ENCODE data around the gene DNAH14. TPM values are rescaled to one million over a fixed set of nuclear protein-coding genes. Genes with fewer than 3 reads are reported as not detected.

The DNAH14 gene
- total and polyA plus RNA-seq, 2 donors (not counting 1 experiment from before 2014, with no cell fraction given): not detected

DNA sequence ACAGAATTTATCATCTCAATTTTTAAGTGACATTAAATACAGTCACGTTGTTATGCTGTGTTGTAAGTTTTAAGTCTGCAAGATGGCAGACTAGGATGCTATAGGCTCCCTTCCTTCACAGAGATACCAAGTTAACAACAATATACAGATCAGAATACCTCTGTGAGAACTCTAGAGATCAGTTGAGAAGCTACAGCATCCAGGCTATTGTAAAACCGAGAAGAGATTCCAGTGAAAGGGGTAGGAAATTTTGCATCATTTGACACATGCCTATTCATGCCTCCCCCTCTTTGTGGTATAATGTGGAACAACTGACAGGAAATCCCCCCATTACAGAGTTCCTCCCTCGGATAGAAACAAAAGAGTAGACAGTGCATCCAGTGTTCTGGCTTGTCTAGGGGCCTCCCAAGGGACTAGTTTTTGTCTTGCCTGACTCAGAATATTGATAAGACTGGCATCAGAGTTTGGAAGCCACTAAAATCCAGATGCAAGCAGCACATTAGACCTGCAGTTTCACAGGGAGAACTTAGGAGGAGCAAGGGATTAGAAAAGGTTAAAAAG, 417.7 kb downstream of the DNAH14 start:
- Histone ChIP-seq H4K20me1 (ENCODE audit: control insufficient read depth, insufficient read depth, low read length, poor library complexity, severe bottlenecking) (no peaks in the 10 kb centered on the region), H3K27ac (ENCODE audit: low read length in 2 of 2) (no peak overlapping the region), H3K4me2 (replicated peaks; ENCODE audit: low read depth, low read length, poor library complexity, severe bottlenecking) (no peak overlapping the region), H3K4me3 (ENCODE audit: control extremely low read depth in 1 of 5, extremely low read depth in 1 of 5, insufficient read depth in 1 of 5, low read depth in 2 of 5, low read length in 4 of 5) (no peak overlapping the region), H3K79me2 (ENCODE audit: control insufficient read depth, insufficient read depth, low read length) (no peaks in the 10 kb centered on the region), H3K9ac (ENCODE audit: low read length) (no peak overlapping the region), H2AFZ (ENCODE audit: insufficient read depth, low read depth, low read length, poor library complexity, severe bottlenecking) (no peak overlapping the region), H3K4me1 (ENCODE audit: control insufficient read depth in 2 of 2, insufficient read depth in 2 of 2, low read length in 2 of 2) (no peaks in the 10 kb centered on the region), H3K36me3 (replicated peaks in 1 of 2; ENCODE audit: control extremely low read depth in 1 of 2, control insufficient read depth in 1 of 2, extremely low read depth in 1 of 2, insufficient read depth in 2 of 2, low read length in 1 of 2) (no peaks in the 10 kb centered on the region), H3K27me3 (replicated peaks in 1 of 4; ENCODE audit: control extremely low read depth in 1 of 4, control insufficient read depth in 3 of 4, insufficient read depth in 4 of 4, low read length in 3 of 4) (no peaks in the 10 kb centered on the region), H3K9me3 (ENCODE audit: control extremely low read depth in 1 of 3, control insufficient read depth in 2 of 3, insufficient read depth in 1 of 3, low read length in 2 of 3) (peaks cover 0 to 1% (median 0%) of the 10 kb centered on the region in 3 donors)
- no peaks in the 10 kb centered on the region for H3K4me1 Mint-ChIP-seq
- H3K27me3 Mint-ChIP-seq: peaks cover 34% of the 10 kb centered on the region
- WGBS (ENCODE audit: insufficient coverage): no CpG with 5 or more reads among the region's 3 CpGs
- ATAC-seq (ENCODE audit: low read depth) (no peak), DNase-seq (no peak)
- intact Hi-C loops (cut with micrococcal nuclease): loop anchor here (10.0 kb wide), 1 partner anchor 832 kb away; no protein-coding TSS in a partner anchor
- no peak overlapping the region for H3K27ac Mint-ChIP-seq
- ChIA-PET POLR2A (no interaction called here), CTCF (interaction anchor here (1.2 kb wide), 1 partner anchor 28 kb away, joined by 3 read pairs; no protein-coding TSS in a partner anchor)
- no peaks in the 10 kb centered on the region for H3K9me3 Mint-ChIP-seq (ENCODE audit: insufficient read depth)
- H3K4me3 Mint-ChIP-seq: no peak overlapping the region
- TF ChIP-seq EZH2 (IDR thresholded peaks at IDR 0.05; ENCODE audit: borderline replicate concordance, insufficient read depth, low read depth, low read length, poor library complexity, severe bottlenecking): no peak
- TF ChIP-seq, protein P1, sequence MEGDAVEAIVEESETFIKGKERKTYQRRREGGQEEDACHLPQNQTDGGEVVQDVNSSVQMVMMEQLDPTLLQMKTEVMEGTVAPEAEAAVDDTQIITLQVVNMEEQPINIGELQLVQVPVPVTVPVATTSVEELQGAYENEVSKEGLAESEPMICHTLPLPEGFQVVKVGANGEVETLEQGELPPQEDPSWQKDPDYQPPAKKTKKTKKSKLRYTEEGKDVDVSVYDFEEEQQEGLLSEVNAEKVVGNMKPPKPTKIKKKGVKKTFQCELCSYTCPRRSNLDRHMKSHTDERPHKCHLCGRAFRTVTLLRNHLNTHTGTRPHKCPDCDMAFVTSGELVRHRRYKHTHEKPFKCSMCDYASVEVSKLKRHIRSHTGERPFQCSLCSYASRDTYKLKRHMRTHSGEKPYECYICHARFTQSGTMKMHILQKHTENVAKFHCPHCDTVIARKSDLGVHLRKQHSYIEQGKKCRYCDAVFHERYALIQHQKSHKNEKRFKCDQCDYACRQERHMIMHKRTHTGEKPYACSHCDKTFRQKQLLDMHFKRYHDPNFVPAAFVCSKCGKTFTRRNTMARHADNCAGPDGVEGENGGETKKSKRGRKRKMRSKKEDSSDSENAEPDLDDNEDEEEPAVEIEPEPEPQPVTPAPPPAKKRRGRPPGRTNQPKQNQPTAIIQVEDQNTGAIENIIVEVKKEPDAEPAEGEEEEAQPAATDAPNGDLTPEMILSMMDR (IDR thresholded peaks at IDR 0.05): no peak

DNA sequence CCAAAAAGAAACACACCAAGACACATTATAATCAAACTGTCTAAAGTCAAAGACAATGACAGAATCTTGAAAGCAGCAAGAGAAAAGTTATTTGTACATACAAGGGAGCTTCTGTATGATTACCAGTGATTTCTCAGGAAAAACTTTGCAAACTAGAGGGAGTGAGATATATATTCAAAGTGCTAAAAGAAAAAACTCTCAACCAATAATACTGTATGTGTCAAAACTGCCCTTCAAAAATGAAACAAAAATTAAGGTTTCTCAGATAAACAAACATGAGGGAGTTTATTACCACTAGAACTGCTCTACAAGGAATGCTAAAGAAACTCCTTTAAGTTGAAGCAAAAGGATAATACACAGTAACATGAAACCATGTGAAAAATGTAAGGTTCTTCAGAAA, 418.9 kb downstream of the DNAH14 start:
- H3K4me3 Mint-ChIP-seq: no peak overlapping the region
- DNase-seq (no peak), ATAC-seq (ENCODE audit: low read depth) (no peak)
- Histone ChIP-seq H3K27me3 (replicated peaks in 1 of 4; ENCODE audit: control extremely low read depth in 1 of 4, control insufficient read depth in 3 of 4, insufficient read depth in 4 of 4, low read length in 3 of 4) (no peaks in the 10 kb centered on the region), H3K9ac (ENCODE audit: low read length) (no peak overlapping the region), H3K4me3 (ENCODE audit: control extremely low read depth in 1 of 5, extremely low read depth in 1 of 5, insufficient read depth in 1 of 5, low read depth in 2 of 5, low read length in 4 of 5) (no peak overlapping the region), H2AFZ (ENCODE audit: insufficient read depth, low read depth, low read length, poor library complexity, severe bottlenecking) (no peak overlapping the region), H3K4me1 (ENCODE audit: control insufficient read depth in 2 of 2, insufficient read depth in 2 of 2, low read length in 2 of 2) (no peaks in the 10 kb centered on the region), H4K20me1 (ENCODE audit: control insufficient read depth, insufficient read depth, low read length, poor library complexity, severe bottlenecking) (no peaks in the 10 kb centered on the region), H3K79me2 (ENCODE audit: control insufficient read depth, insufficient read depth, low read length) (no peaks in the 10 kb centered on the region), H3K4me2 (replicated peaks; ENCODE audit: low read depth, low read length, poor library complexity, severe bottlenecking) (no peak overlapping the region), H3K36me3 (replicated peaks in 1 of 2; ENCODE audit: control extremely low read depth in 1 of 2, control insufficient read depth in 1 of 2, extremely low read depth in 1 of 2, insufficient read depth in 2 of 2, low read length in 1 of 2) (no peaks in the 10 kb centered on the region), H3K27ac (ENCODE audit: low read length in 2 of 2) (no peak overlapping the region), H3K9me3 (ENCODE audit: control extremely low read depth in 1 of 3, control insufficient read depth in 2 of 3, insufficient read depth in 1 of 3, low read length in 2 of 3) (peaks cover 0 to 1% (median 0%) of the 10 kb centered on the region in 3 donors)
- H3K27ac Mint-ChIP-seq: no peak overlapping the region
- H3K4me1 Mint-ChIP-seq: no peaks in the 10 kb centered on the region
- ChIA-PET POLR2A (no interaction called here), CTCF (interaction anchor here (1.2 kb wide), 1 partner anchor 29 kb away, joined by 3 read pairs; no protein-coding TSS in a partner anchor)
- peaks cover 29% of the 10 kb centered on the region for H3K27me3 Mint-ChIP-seq
- intact Hi-C loops (cut with micrococcal nuclease): loop anchor here (10.0 kb wide), 1 partner anchor 834 kb away; no protein-coding TSS in a partner anchor
- no peaks in the 10 kb centered on the region for H3K9me3 Mint-ChIP-seq (ENCODE audit: insufficient read depth)
- TF ChIP-seq, protein P1 (IDR thresholded peaks at IDR 0.05): no peak
- no peak for TF ChIP-seq EZH2 (IDR thresholded peaks at IDR 0.05; ENCODE audit: borderline replicate concordance, insufficient read depth, low read depth, low read length, poor library complexity, severe bottlenecking)

Data from B cell (primary cell).